HG03378 (cell line): ENCODE data around the gene RPL38.

ENCODE experiments used
- ATAC-seq: cut with Tn5 transposase; IDR thresholded peaks from one replicate; pipeline ENCODE4 v1.9.1; 2021; ENCODE audit warnings: mild to moderate bottlenecking, moderate library complexity; ENCODE audit not compliant: unreplicated experiment

Gene RPL38

GRCh38 chr17:74245871-74246270, 42.4 kb downstream of the RPL38 start:
- no peak for ATAC-seq

DNA sequence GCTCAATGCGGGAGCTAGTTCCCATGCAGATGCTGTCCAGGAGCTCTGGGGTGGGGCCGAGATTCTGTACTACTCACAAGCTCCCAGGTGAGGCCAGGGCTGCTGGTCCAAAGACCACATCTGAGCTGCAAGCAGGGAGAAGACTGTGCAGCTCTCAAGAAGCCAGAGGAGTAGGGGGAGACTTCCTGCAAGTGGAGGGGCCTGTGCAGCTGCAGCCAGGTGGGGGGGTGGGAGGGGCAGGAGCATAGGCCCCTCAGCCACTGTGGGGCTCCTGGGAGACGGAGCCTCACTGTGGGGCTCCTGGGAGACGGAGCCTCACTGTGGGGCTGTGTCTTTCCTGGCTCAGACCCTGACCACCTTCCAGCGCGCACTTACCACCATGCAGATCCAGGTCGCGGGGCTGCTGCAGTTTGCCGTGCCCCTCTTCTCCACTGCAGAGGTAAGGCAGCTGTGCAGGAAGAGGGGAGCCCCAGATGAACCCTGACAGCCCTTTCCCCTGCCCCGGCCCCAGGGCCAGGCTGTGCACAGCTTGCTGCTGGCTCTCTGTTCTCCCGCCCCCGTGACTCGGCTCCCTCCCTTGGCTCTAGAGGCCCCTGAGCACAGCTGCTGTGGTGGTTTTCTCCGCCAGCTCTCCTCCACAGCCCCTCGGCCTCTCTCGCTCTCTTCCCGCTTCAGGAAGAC, 46.3 kb downstream of the RPL38 start:
- ATAC-seq, result no peak

DNA sequence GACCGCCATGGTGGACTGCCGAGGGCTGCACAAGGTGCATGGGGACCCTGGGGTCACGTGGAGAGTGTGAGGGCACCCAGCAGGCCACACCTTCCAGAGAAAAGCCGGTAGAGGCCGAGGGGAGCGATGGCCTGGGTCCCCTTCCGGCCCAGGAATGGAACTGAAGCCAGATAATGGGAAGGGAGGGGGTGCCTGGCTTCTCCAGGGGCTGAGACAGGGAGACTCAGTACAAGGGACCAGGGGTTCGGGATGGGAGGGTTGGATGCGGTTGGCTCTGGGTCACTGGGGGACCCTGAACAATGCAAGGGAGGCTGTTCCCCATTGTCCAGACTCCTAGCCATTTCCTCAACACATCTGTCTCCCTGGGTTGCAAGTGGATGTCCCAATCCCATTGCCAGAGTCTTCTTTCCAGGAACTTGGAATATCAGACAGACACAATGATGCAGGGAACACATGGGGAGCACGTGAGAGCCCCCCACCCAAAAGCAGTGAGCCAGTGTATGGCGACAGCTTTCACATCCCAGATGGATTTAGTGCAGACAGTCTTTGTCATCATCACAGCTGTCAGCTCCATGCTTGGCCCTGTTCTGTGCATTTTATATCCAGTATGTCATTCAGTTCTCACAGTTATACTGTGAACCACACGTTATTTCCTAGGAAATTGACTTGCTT, 47.0 kb downstream of the RPL38 start:
- no peak for ATAC-seq

DNA sequence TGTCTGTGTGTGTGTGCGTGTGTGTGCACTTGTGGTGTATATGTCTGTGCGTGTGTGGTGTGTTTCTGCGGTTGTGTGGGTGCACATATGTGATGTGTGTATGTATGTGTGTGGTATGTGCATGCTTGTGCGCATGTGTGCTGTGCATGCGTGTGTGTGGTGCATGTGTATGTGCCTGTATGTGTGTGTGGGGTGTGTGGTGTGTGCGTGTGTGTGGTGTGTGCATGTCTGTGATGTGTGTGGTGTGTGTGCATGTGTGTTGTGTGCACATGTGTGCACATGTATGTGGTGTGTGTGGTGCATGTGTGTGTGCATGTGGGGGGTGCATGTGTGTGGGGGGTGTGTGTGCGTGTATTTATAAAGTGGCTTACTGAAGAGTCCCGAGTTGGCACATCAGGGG, 47.6 kb downstream of the RPL38 start:
- ATAC-seq, result no peak

- no peak for ATAC-seq
Observed at GRCh38 chr17:74251569-74251968, 48.1 kb downstream of the RPL38 start.

DNA sequence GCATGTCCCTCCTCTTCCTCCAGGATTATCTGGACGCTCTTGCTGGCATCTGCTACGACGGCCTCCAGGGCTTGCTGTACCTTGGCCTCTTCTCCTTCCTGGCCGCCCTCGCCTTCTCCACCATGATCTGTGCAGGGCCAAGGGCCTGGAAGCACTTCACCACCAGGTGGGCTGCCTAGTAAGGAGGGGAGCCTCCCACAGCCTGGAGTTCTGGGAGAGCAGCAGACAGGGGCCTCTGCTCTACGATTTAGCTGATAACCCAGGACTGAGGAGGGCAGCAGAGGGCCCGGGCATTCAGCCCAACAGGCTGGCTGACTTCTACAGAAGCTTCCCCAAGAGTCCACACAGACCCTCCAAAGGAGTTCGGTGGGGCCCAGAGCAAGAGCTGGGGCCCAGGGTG, 48.7 kb downstream of the RPL38 start:
- no peak for ATAC-seq

GRCh38 chr17:74253036-74253435, 49.6 kb downstream of the RPL38 start:
- ATAC-seq, result no peak

DNA sequence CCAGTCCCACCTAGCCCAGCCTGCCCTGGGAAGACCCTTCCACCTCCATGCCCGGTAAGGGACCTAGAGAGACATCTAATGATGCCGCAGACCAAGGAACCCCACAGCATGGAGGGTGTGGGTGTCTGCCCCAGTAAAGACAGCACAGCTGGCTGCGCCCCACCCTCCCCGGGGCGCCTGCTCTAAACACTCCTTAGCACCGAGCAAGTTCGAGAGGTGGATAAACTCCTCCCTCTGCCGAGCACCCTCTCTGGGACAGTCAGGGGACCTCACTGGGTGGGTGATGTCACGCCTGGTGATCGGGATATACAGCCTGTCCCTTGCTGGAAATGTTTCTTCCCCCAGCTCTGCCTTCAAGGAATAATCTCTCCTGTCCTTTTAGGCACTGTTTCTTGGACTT, 53.8 kb downstream of the RPL38 start:
- ATAC-seq, result no peak

GRCh38 chr17:74259667-74260524, 56.4 kb downstream of the RPL38 start:
- ATAC-seq, result no peak
